ENCODE data around the gene RAB34.
"Not testable (repeated sequence)": the region's sequence is repeated elsewhere in the genome, so short reads cannot be mapped to it uniquely, and the experiment has no call there.

RAB34 gene

DNA sequence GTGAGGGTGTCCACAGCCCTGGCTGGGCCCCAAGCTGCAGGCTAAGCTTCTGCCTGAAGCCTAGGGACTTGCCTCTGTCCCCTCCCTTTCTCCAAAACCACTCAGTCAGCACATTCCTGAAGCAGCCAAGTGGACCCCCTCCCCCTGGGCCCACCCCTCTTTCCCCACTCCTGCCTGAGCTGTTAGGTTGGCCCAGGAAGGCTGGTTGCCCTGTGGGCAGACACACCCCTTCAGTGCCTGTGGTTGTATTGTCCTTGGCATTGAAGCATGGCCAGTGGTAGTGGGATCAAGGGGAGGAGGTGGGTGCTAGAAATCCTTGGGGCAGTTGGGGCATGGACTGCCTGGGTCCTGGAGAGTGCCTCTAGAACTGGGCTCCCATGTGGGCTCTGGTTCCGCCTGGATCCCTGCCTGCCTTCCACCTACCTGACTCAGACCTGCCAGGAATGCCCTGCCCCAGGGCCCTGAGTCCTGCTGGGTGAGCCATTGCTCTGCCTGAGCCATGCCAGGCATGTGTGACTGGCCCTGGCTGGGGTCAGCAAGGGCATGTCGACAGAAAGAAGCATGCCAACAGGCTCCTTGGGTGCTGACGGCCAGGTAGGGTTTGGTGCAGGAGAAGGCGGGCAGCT, 28.2 kb upstream of the RAB34 start:
- DNase-seq, result no peak

- peak; percentile 69 for DNase-seq
These were observed 27.5 kb upstream of the RAB34 start for GRCh38 chr17:28744972-28745785.

DNA sequence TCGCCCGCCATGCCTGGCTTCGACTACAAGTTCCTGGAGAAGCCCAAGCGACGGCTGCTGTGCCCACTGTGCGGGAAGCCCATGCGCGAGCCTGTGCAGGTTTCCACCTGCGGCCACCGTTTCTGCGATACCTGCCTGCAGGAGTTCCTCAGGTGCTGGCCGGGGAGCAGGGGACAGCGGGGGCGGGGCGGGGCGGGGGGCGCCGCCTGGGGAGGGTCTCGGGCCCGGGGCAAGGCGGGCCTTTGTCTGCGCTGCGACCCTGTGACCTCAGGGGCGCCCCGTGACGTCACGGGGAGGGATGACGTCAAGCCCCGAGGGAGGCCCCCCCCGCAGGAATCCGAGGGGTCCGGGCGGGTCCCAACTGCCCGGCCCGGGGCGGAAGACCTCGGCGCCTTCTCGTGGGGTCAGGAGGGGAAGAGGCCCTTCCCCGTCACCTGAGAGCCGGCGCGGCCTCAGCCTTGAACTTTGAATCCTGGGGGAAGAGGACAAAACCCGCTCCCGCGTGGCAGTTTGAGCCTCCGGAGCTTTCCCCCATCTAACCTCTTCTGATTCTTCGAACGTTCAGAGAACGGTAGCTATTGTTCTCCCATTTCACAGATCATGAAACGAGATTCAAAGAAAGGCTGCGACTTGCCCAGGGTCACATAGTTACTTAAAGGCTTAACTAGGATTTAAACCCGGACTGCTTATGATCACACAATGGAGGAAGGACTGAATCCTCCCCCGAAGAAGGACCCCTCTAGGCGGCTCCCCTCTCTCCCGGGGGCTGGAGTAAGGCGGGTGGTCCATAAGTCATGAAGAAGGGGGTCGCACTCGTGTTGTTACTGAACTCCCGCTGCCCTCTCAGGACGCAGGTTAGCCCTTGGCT, 26.7 kb upstream of the RAB34 start:
- DNase-seq, result peak; percentile 63

GRCh38 chr17:28743243-28744103, 25.8 kb upstream of the RAB34 start, which contains the start of gene TRAF4:
TSS of gene TRAF4 (plus strand) at chr17:28744011. CDS start at chr17:28744113, 102 bp downstream.
- peak; percentile 95 for DNase-seq

DNA sequence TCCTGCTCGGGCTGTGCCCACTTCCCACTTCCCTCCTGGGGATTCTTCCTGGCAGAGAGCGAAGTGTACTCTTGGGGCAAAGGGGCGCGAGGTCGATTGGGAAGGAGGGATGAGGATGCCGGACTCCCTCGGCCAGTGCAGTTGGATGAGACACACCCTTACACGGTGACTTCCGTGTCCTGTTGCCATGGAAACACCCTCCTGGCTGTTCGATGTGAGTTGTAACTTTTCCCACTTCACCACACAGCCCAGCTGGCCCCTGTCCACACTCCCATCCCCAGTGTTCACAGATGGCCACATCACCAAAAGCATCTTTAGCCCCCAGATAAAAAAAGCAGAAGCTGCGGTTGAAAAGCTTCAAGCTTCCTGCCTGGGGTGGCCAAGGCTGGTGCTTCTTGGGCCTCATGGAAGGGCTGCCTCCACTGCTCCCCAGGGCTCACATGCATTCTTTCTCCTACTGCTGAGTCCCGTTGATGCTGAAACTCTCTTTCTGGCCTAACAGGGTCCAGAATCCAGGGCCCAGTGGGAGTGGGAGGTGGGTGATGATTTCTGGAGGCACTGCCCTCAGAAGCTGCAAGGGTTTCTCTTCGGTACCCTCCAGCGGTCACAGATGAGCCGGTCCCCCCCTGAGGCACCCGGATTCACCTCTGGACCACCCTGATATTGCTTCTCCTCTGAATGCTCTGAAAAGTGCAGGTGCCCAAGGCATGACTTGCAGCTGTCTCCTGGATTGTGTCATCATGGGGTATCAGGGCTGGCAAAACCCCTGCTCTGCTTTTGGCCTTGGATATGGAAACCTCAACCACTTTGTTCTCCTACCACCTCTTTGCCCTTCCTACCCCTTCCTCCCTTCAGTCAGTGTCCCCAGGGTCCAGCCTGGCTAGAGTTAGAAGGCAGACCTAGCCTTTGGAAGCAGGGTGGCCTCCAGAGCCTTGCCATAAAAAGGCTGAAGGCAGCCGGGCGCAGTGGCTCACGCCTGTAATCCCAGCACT, 24.0 kb upstream of the RAB34 start:
- DNase-seq, result peak; percentile 79

DNA sequence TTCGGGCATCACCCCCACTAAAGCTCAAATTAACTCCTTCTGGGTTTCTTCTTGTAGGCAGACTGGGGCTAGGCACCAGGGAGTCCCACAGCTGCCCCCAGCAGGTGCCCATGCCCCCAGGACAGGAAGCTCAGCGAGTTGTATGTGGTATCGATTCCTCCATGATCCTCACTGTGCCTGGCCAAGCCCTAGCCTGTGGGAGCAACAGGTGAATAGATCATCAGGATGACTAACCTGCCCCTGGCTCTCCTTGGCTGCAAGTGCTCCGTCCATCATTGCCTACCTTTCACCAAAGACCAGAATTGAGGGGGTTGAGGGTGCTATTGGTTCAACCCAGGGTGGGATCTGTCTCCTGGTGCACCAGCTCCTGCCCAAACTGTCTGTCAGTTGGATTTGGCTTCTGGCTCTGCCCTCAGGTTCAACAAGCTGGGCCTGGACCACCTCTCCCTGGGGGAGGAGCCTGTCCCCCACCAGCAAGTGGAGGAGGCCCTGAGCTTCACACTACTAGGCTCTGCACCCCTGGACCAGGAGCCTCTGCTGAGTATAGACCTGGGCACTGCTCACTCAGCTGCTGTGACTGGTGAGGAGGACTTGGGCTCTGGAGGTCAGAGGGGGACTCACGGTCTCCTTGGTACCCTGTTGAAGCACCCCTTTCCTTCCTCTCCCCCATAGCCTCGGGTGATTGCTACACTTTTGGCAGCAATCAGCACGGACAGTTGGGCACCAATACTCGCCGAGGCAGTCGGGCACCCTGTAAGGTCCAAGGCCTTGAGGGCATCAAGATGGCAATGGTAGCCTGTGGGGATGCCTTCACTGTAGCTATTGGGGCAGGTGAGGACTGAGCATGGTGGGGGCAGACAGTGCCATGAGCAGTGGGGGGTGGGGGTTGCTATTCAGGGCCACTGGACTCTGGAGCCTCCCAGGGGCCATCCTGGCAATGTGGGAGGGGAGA, 23.0 kb upstream of the RAB34 start:
- DNase-seq, result no peak

DNA sequence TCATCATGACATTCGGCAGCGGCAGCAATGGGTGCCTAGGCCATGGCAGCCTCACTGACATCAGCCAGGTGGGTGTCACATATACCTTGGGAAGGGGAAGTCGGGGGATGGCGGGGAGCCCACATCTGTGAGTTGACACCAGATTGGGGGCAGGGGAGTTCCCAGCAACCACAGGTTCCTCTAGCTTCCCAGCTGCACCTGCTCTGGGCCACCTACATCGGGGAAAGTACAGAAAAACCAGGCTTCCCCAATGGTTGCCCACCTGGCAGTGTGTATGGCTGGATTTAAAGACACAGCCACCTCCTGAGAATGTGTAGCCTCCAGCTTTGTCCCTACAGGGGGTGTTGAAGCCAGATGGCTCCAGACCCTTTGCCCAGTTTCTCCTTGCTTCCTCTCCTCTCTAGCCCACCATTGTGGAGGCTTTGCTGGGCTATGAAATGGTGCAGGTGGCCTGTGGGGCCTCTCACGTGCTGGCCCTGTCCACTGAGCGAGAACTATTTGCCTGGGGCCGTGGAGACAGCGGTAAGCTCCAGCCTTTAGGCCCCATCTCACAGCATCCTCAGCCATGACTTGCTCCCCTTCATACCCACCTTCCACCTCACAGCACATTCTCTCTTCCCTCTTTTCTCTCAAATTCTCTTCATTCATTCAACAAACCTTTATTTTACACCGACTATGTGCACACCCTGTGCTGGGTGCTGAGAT, 21.2 kb upstream of the RAB34 start:
- DNase-seq, result peak; percentile 88

GRCh38 chr17:28737770-28738679, 20.4 kb upstream of the RAB34 start:
- DNase-seq, result no peak

DNA sequence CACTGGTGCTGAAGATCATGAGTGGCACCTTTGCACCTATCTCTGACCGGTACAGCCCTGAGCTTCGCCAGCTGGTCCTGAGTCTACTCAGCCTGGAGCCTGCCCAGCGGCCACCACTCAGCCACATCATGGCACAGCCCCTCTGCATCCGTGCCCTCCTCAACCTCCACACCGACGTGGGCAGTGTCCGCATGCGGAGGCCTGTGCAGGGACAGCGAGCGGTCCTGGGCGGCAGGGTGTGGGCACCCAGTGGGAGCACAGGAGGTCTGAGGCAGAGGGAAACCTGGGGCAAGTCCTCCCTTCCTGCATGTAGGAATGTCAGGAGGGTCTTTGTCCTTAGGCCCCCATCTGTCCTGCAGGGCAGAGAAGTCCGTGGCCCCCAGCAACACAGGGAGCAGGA, 19.6 kb upstream of the RAB34 start:
- no peak for DNase-seq

DNA sequence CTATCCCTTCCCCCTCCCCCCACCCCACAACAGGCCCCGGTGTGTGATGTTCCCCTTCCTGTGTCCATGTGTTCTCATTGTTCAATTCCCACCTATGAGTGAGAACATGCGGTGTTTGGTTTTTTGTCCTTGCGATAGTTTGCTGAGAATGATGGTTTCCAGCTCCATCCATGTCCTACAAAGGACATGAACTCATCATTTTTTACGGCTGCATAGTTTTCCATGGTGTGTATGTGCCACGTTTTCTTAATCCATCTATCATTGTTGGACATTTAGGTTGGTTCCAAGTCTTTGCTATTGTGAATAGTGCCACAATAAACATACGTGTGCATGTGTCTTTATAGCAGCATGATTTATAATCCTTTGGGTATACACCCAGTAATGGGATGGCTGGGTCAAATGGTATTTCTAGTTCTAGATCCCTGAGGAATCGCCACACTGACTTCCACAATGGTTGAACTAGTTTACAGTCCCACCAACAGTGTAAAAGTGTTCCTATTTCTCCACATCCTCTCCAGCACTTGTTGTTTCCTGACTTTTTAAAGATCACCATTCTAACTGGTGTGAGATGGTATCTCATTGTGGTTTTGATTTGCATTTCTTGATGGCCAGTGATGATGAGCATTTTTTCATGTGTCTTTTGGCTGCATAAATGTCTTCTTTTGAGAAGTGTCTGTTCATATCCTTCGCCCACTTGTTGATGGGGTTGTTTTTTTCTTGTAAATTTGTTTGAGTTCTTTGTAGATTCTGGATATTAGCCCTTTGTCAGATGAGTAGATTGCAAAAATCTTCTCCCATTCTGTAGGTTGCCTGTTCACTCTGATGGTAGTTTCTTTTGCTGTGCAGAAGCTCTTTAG, 18.5 kb upstream of the RAB34 start:
- DNase-seq, result not testable (repeated sequence)

DNA sequence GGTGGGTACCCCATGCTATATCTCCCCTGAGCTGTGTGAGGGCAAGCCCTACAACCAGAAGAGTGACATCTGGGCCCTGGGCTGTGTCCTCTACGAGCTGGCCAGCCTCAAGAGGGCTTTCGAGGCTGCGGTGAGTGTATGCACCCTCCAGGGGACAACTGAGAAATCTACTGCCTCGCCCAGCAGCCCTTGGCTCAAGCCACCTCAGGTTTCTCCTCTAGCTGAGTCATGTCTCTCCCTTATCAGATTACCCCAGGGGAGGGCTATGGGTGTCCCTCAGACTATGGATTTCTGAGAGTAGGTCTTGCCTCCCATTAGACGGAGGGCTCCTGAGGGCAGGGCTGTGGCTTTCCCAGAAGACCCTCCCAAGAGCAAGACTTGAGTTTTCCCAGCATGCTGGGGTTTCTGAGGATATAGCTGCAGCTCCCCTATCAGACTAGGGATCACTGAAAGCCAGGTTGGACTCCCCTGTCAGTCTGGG, 17.6 kb upstream of the RAB34 start:
- DNase-seq, result no peak

GRCh38 chr17:28734712-28735241, 17.1 kb upstream of the RAB34 start:
- DNase-seq, result no peak

- DNase-seq, result no peak
These were observed 15.7 kb upstream of the RAB34 start for GRCh38 chr17:28733346-28733745.

DNA sequence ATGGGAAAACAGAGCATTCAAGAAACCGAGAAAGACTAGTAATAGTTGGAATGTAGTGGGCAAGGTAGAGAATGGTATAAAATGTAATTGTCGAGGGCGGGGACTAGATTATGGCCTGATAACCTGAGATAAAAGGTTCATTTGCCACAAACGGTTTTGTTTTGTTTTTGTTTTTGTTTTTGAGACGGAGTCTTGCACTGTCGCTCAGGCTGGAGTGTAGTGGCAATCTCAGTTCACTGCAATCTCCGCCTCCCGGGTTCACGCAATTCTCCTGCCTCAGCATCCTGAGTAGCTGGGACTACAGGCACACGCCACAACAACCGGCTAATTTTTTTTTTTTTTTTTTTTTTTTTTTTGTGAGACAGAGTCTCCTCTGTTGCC, 12.3 kb upstream of the RAB34 start:
- no peak for DNase-seq

DNA sequence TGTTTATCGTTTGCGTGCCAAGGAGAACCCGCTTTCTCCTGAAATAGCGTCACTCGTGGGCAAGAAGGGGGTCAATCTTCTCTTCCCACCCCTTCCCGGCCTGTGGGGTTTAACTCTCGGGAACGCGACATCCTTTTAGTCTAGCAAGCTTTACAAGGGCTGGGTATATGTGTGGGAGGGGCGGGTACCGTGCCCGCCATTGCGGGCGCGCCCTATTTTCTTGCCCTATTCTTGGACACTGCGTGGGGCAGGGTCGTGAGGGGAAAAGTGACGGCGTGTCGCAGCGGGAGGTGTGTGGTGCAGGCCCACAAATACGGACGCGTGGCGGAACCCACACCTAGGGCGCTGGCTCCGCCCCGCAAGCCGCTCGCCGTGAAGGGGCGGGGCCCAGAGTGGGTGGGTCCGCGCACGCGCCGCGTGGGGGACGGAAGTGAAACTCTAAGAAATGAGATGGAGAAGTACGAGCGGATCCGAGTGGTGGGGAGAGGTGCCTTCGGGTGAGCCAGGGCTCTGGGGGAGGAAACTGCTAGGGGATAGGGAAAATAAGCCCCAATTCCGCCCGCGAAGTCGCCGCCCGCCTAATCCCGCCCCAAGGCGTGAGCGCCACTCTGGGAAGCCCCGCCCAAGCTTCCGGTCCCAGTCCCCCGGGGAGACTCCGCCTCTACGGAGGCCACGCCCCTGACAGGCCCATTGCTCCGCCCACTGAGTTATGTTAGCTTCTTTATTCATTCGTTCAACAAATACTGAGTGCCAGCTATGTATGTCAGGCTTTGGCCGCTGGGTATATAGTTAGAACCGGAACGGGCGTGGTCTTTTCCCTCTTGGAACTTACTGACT, 10.9 kb upstream of the RAB34 start, which contains the start of gene NEK8:
Gene NEK8 (plus strand): TSS at position 425 of the 837 bp plus-strand sequence. CDS start 26 bp downstream, at position 451.
- DNase-seq, result peak; percentile 95
